Karpas-422 (cell line): Measurements from ENCODE around the gene LPIN3. TPM values are rescaled to one million over a fixed set of nuclear protein-coding genes. Genes with fewer than 3 reads are reported as not detected.

Source experiments
- DNase-seq: peaks from one replicate; pipeline ENCODE4 v3.0.0-alpha.2; 2015
- H2AFZ ChIP-seq: fragments of 200-600 bp; sonication (generic); 2 replicates; pipeline ENCODE4 v1.6.1; 2014; ENCODE audit warnings: antibody characterized with exemption, low read length, mixed read lengths
- H3K27ac ChIP-seq: fragments of 200-600 bp; sonication (generic); 2 replicates; pipeline ENCODE4 v1.5.1; 2014; ENCODE audit warnings: mild to moderate bottlenecking, low read length, moderate library complexity
- H3K27me3 ChIP-seq: fragments of 200-600 bp; sonication (generic); 2 replicates; pipeline ENCODE4 v1.6.1; 2014; ENCODE audit warnings: low read length, mixed read lengths
- H3K36me3 ChIP-seq: fragments of 200-600 bp; sonication (generic); 2 replicates; pipeline ENCODE4 v1.6.1; 2014; ENCODE audit warnings: low read length, mixed read lengths; ENCODE audit not compliant: insufficient read depth
- H3K4me1 ChIP-seq: fragments of 200-600 bp; sonication (generic); 2 replicates; pipeline ENCODE4 v1.6.1; 2014; ENCODE audit warnings: mild to moderate bottlenecking, low read length, mixed read lengths
- H3K4me2 ChIP-seq: fragments of 200-600 bp; sonication (generic); 2 replicates; pipeline ENCODE4 v1.6.1; 2014; ENCODE audit warnings: low read length, low read depth, mild to moderate bottlenecking; ENCODE audit not compliant: poor library complexity, severe bottlenecking
- H3K4me3 ChIP-seq: fragments of 200-600 bp; sonication (generic); 2 replicates; pipeline ENCODE4 v1.5.1; 2014; ENCODE audit warnings: mild to moderate bottlenecking, antibody characterized with exemption, low read length, mixed read lengths
- H3K79me2 ChIP-seq: fragments of 200-600 bp; sonication (generic); 2 replicates; pipeline ENCODE4 v1.6.1; 2014; ENCODE audit warnings: mild to moderate bottlenecking, low read length, mixed read lengths
- H3K9ac ChIP-seq: fragments of 200-600 bp; sonication (generic); 2 replicates; pipeline ENCODE4 v1.6.0; 2014; ENCODE audit warnings: low read length
- H3K9me2 ChIP-seq: fragments of 200-600 bp; sonication (generic), shearing (Covaris generic); replicated peaks from 2 replicates; pipeline ENCODE4 v1.6.0; 2014; ENCODE audit warnings: mild to moderate bottlenecking, low read length, moderate library complexity; ENCODE audit not compliant: insufficient read depth
- H3K9me3 ChIP-seq: fragments of 300-700, 200-600 bp; sonication (generic); 2 replicates; pipeline ENCODE4 v1.6.1; 2014; ENCODE audit warnings: low read length, mixed read lengths
- H4K20me1 ChIP-seq: fragments of 200-600 bp; sonication (generic); 2 replicates; pipeline ENCODE4 v1.6.1; 2014; ENCODE audit warnings: mild to moderate bottlenecking, antibody characterized with exemption, low read length, low read depth; ENCODE audit not compliant: insufficient read depth
- total RNA-seq: library from RNA; depleted of rRNA; stranded (reverse); fragments of >200 nt; shearing (Covaris generic); gene quantifications from 2 replicates; pipeline ENCODE4 v1.2.3, GENCODE V29; 2014; ENCODE audit warnings: low replicate concordance

Gene LPIN3
- total RNA-seq, 1 experiment from 2014 or later: not detected

GRCh38 chr20:41316602-41317545 lies 23.7 kb upstream of the LPIN3 start:
- H3K79me2 ChIP-seq: no peaks in the 10 kb centered on the region
- peak overlapping the region; percentile 78 for H3K4me3 ChIP-seq
- peak overlapping the region; percentile 93 for H2AFZ ChIP-seq
- no peak overlapping the region for H3K27ac ChIP-seq
- peak overlapping the region; percentile 79 for H3K9ac ChIP-seq
- H3K4me2 ChIP-seq: peak overlapping the region; percentile 91
- H4K20me1 ChIP-seq: 0 out of 2 replicates have a peak, but pooled peaks cover 4% of the 10 kb centered on the region
- H3K27me3 ChIP-seq: no peaks in the 10 kb centered on the region; the same call in 1 of the 2 replicates
- no peaks in the 10 kb centered on the region for H3K9me2 ChIP-seq
- H3K9me3 ChIP-seq: no peaks in the 10 kb centered on the region
- H3K4me1 ChIP-seq: peaks cover 17% of the 10 kb centered on the region
- DNase-seq: peak; percentile 84
- H3K36me3 ChIP-seq: no peaks in the 10 kb centered on the region

DNA sequence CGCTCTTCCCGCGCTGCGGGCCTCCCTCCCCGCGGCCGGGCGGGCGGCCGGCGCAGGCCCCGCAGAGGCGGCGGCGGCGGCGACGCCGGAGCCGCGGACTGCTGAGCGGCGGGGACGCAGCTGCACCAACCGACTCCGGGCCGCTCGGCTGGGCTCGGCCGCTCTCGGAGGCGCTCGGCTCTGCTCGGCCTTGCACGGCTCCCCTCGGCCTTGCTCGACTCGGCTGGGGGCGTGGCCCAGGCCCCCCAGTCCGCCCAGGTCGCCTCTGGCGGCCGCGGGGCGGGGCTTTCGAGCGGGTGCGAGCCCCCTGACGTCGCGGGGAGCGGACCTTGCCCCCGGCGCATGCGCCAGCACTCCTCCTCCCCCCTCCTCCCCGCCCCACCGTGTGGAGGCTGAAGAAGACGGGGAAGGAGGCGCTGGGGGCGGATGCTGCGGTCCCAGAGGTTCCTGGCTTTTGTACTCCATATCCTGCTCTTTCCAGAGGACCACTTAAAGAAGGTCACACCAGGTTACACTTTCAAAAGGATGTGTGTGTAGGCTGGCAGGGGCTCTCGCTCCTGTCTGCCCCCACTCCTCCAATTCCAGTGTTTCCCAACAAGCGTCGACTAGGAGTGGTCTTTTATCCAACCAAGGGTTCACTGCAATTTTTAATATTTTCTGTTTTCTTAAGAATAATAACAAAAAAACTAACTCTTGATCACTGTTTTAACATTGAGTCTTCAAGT lies 22.9 kb upstream of the LPIN3 start, which contains the start of gene ZHX3:
ZHX3 (minus strand) TSS at position 186 of the 725 bp plus-strand sequence. CDS start 112,815 bp downstream, outside the sequence.
- no peaks in the 10 kb centered on the region for H3K9me3 ChIP-seq
- peak within 1 kb of the TSS; percentile 99 for H2AFZ ChIP-seq
- H4K20me1 ChIP-seq: 0 out of 2 replicates have a peak, but pooled peaks cover 4% of the 10 kb centered on the region
- peak within 1 kb of the TSS; percentile 98 for H3K4me2 ChIP-seq
- peak; percentile 99 for DNase-seq
- no peaks in the 10 kb centered on the region for H3K36me3 ChIP-seq
- H3K4me1 ChIP-seq: peaks cover 17% of the 10 kb centered on the region
- H3K9me2 ChIP-seq: no peaks in the 10 kb centered on the region
- peak within 1 kb of the TSS; percentile 81 for H3K9ac ChIP-seq
- H3K27me3 ChIP-seq: no peaks in the 10 kb centered on the region; the same call in 1 of the 2 replicates
- no peaks in the 10 kb centered on the region for H3K79me2 ChIP-seq
- H3K4me3 ChIP-seq: peak within 1 kb of the TSS; percentile 78
- no peak within 1 kb of the TSS for H3K27ac ChIP-seq

GRCh38 chr20:41318271-41318649 lies 22.4 kb upstream of the LPIN3 start:
- H3K4me1 ChIP-seq: peaks cover 17% of the 10 kb centered on the region

GRCh38 chr20:41320441-41320840 lies 20.2 kb upstream of the LPIN3 start:
- H3K9ac ChIP-seq: no peak overlapping the region
- no peaks in the 10 kb centered on the region for H3K36me3 ChIP-seq
- no peak for DNase-seq
- no peak overlapping the region for H3K4me3 ChIP-seq
- no peaks in the 10 kb centered on the region; the same call in 1 of the 2 replicates for H3K27me3 ChIP-seq
- no peaks in the 10 kb centered on the region for H3K79me2 ChIP-seq
- peaks cover 22% of the 10 kb centered on the region for H3K4me1 ChIP-seq
- no peaks in the 10 kb centered on the region for H3K9me3 ChIP-seq
- H3K27ac ChIP-seq: no peak overlapping the region
- no peak overlapping the region for H3K4me2 ChIP-seq
- no peak overlapping the region for H2AFZ ChIP-seq
- no peaks in the 10 kb centered on the region for H3K9me2 ChIP-seq
- no peaks in the 10 kb centered on the region for H4K20me1 ChIP-seq

More at GRCh38 chr20:41318271-41318649, 22.4 kb upstream of the LPIN3 start:
- DNase-seq: no peak
- no peaks in the 10 kb centered on the region for H3K9me2 ChIP-seq
- no peaks in the 10 kb centered on the region for H3K9me3 ChIP-seq
- no peaks in the 10 kb centered on the region for H3K79me2 ChIP-seq
- peak overlapping the region; percentile 99 for H2AFZ ChIP-seq
- H3K36me3 ChIP-seq: no peaks in the 10 kb centered on the region
- 0 out of 2 replicates have a peak, but pooled peaks cover 4% of the 10 kb centered on the region for H4K20me1 ChIP-seq
- peak overlapping the region; percentile 81 for H3K9ac ChIP-seq
- H3K4me3 ChIP-seq: peak overlapping the region; percentile 77
- H3K27ac ChIP-seq: no peak overlapping the region
- peak overlapping the region; percentile 98 for H3K4me2 ChIP-seq
- H3K27me3 ChIP-seq: no peaks in the 10 kb centered on the region; the same call in 1 of the 2 replicates

DNA sequence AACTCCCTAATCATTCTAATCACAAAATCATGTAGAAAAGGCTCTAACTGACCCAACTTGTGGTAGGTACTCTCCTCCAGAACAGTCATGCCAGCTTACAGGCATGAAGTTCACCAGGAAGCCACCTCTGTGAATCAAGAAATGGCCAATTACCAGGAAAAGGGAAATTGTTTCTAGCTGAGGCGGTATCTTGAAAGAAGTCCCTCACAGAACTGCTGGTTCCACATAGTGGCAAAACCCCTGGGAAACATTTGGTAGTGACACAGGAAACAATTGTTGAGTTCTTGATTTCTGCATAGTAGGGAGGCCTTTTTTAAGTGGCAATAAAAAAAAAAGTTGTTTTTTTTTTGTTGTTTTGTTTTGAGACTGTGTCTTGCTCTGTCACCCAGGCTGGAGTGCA lies 19.6 kb upstream of the LPIN3 start:
- no peak overlapping the region for H3K27ac ChIP-seq
- no peaks in the 10 kb centered on the region for H3K9me2 ChIP-seq
- H3K4me3 ChIP-seq: no peak overlapping the region
- H3K9ac ChIP-seq: no peak overlapping the region
- no peak overlapping the region for H3K4me2 ChIP-seq
- H3K4me1 ChIP-seq: peaks cover 22% of the 10 kb centered on the region
- no peak overlapping the region for H2AFZ ChIP-seq
- no peak for DNase-seq
- H3K9me3 ChIP-seq: no peaks in the 10 kb centered on the region
- no peaks in the 10 kb centered on the region; the same call in 1 of the 2 replicates for H3K27me3 ChIP-seq
- H3K79me2 ChIP-seq: no peaks in the 10 kb centered on the region
- H3K36me3 ChIP-seq: no peaks in the 10 kb centered on the region
- H4K20me1 ChIP-seq: no peaks in the 10 kb centered on the region

DNA sequence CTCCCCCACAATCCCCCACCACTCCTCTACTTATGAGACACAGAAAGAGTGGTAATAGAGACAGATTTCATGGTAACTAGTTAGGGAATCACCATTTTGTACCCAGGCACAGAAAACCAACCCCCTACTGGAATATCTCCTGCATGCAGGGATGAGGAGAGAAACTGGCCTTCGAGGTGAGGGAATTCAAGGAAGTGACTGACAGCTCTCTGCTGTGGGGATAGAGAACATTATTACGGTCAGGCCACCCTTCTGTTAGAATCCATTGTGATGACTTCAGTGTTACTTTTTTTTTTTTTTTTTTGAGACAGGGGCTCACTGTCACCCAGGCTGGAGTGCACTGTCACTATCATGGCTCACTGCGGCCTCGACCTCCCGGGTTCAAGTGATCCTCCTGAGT lies 13.4 kb upstream of the LPIN3 start:
- Histone ChIP-seq H3K79me2 (no peaks in the 10 kb centered on the region), H4K20me1 (no peaks in the 10 kb centered on the region), H3K27ac (no peak overlapping the region), H3K4me2 (no peak overlapping the region), H3K4me3 (no peak overlapping the region), H3K27me3 (no peaks in the 10 kb centered on the region), H3K9me2 (no peaks in the 10 kb centered on the region), H3K4me1 (peaks cover 5% of the 10 kb centered on the region), H3K9ac (no peak overlapping the region), H3K9me3 (no peaks in the 10 kb centered on the region), H2AFZ (no peak overlapping the region), H3K36me3 (no peaks in the 10 kb centered on the region)
- DNase-seq: no peak

DNA sequence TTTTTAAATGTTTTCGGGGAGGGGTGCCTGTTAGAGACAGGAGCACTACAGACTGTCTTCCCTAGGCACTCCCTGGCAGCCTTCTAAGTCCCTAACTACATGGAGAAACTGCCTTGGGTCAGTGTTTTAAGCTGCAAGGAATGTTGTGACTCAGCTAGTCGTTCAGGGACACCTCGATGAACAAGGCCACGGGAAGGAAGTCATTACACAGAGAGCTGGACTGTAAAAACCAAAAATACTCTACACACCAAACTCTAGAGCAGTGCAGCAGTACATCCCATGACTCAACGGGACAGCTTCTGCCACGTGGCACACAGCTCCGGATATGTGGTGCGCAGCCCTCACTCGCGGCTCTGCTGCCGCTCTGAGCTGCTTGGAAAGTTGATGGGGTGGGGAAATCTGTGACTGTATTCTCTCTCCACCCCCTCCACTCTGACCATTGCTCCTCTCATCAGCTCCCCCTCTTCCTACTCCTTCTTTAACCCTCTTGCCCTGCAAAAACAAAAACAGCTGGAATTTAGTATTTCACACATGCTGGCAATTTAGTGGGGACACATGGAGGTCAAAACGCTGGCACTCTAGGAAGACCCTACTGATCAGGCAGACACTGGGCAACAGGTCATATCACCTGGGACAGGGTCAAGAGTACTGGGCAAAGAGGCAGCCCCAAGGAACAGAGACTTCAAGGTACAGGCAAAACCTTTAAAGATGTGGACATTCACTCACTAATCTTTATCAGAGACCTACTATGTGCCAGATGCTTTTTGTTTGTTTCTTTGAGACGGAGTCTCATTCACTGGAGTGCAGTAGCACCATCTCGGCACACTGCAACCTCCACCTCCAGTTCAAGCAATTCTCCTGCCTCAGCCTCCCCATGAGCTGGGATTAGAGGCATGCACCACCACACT lies 10.9 kb upstream of the LPIN3 start:
- DNase-seq: no peak
- Histone ChIP-seq H2AFZ (no peak overlapping the region), H3K9ac (no peak overlapping the region), H3K27ac (no peak overlapping the region), H3K36me3 (no peaks in the 10 kb centered on the region), H3K4me2 (no peak overlapping the region), H3K9me2 (no peaks in the 10 kb centered on the region), H4K20me1 (no peaks in the 10 kb centered on the region), H3K79me2 (no peaks in the 10 kb centered on the region), H3K27me3 (no peaks in the 10 kb centered on the region), H3K4me3 (no peak overlapping the region), H3K4me1 (no peaks in the 10 kb centered on the region), H3K9me3 (no peaks in the 10 kb centered on the region)
